WI38 (cell line): ENCODE data around the gene MRPL38.
"Not testable (repeated sequence)": the region's sequence is repeated elsewhere in the genome, so short reads cannot be mapped to it uniquely, and the experiment has no call there.

Experiments
- H3K4me3 ChIP-seq: 2 replicates; pipeline ENCODE4 v1.5.1; 2011; ENCODE audit warnings: low read depth, mild to moderate bottlenecking, control low read depth, low read length
- CTCF ChIP-seq: IDR thresholded peaks from 2 replicates; pipeline ENCODE4 v1.5.1; 2012; ENCODE audit warnings: low read depth, mild to moderate bottlenecking, control low read depth, low read length

Gene MRPL38

GRCh38 chr17:75864448-75864871 is 40.2 kb downstream of the MRPL38 start:
- no peak for TF ChIP-seq CTCF
- H3K4me3 ChIP-seq, result no peak overlapping the region

GRCh38 chr17:75861927-75862317 is 42.8 kb downstream of the MRPL38 start:
- TF ChIP-seq CTCF, result no peak
- H3K4me3 ChIP-seq, result no peak overlapping the region

- not testable (repeated sequence) for H3K4me3 ChIP-seq
Observed at GRCh38 chr17:75859358-75859757, 45.3 kb downstream of the MRPL38 start.

GRCh38 chr17:75856062-75856756 is 48.5 kb downstream of the MRPL38 start:
- H3K4me3 ChIP-seq, result peak overlapping the region; percentile 83
- TF ChIP-seq CTCF, result peak; percentile 44

- peak within 1 kb of the TSS; percentile 83 for H3K4me3 ChIP-seq
- no peak; the same call in 1 of the 2 replicates for TF ChIP-seq CTCF
Observed at GRCh38 chr17:75855310-75856061, 49.2 kb downstream of the MRPL38 start, which contains the start of gene WBP2. WBP2 (minus strand) TSS chr17:75855335; CDS start chr17:75855297, 38 bp downstream.

GRCh38 chr17:75854881-75855309 is 49.8 kb downstream of the MRPL38 start:
- TF ChIP-seq CTCF, result no peak
- peak overlapping the region; percentile 83 for H3K4me3 ChIP-seq

GRCh38 chr17:75854101-75854748 is 50.5 kb downstream of the MRPL38 start:
- peak overlapping the region; percentile 83 for H3K4me3 ChIP-seq
- TF ChIP-seq CTCF, result no peak
